GM19193 (cell line): ENCODE data around the gene AIPL1.

Experiments
- POLR2A ChIP-seq: IDR thresholded peaks from 4 replicates; pipeline ENCODE4 v1.6.1; 2011; ENCODE audit not compliant: insufficient read depth, insufficient read length; ENCODE audit errors: extremely low read depth

Gene AIPL1

GRCh38 chr17:6458460-6458950 lies 23.6 kb upstream of the AIPL1 start:
- TF ChIP-seq POLR2A = no peak

GRCh38 chr17:6457688-6458459 lies 23.0 kb upstream of the AIPL1 start:
- no peak for TF ChIP-seq POLR2A

- TF ChIP-seq POLR2A = no peak
Observed at GRCh38 chr17:6456914-6457687, 22.2 kb upstream of the AIPL1 start.

- no peak for TF ChIP-seq POLR2A
Observed at GRCh38 chr17:6456321-6456720, 21.4 kb upstream of the AIPL1 start.

- TF ChIP-seq POLR2A = no peak
Observed at GRCh38 chr17:6455321-6455705, 20.4 kb upstream of the AIPL1 start.

- no peak for TF ChIP-seq POLR2A
Observed at GRCh38 chr17:6454495-6455320, 19.8 kb upstream of the AIPL1 start.

- no peak for TF ChIP-seq POLR2A
Observed at GRCh38 chr17:6453279-6454024, 18.5 kb upstream of the AIPL1 start.

- no peak for TF ChIP-seq POLR2A
Observed at GRCh38 chr17:6452471-6453266, 17.7 kb upstream of the AIPL1 start.

GRCh38 chr17:6450926-6451832 lies 16.3 kb upstream of the AIPL1 start:
- TF ChIP-seq POLR2A = no peak

- no peak for TF ChIP-seq POLR2A
Observed at GRCh38 chr17:6449307-6449706, 14.4 kb upstream of the AIPL1 start.

GRCh38 chr17:6448473-6448872 lies 13.6 kb upstream of the AIPL1 start:
- no peak for TF ChIP-seq POLR2A

GRCh38 chr17:6446516-6447100 lies 11.7 kb upstream of the AIPL1 start:
- TF ChIP-seq POLR2A = no peak
